Trophoblast cell (in vitro differentiated cells and primary cell): ENCODE data around the gene SIMC1.
"Not testable (repeated sequence)": the region's sequence is repeated elsewhere in the genome, so short reads cannot be mapped to it uniquely, and the experiment has no call there.

Source experiments
- DNase-seq, 2 donors: peaks; one replicate each; pipeline ENCODE4 v3.0.0-alpha.2; 2016
- H2AFZ ChIP-seq: 2 replicates; pipeline ENCODE4 v1.6.1; 2013; ENCODE audit warnings: low read length, moderate library complexity, mild to moderate bottlenecking; ENCODE audit not compliant: insufficient read depth, poor library complexity
- H2AK5ac ChIP-seq: 2 replicates; pipeline ENCODE4 v1.6.1; 2013; ENCODE audit warnings: mild to moderate bottlenecking, low read length
- H2BK120ac ChIP-seq: 2 replicates; pipeline ENCODE4 v1.6.1; 2013; ENCODE audit warnings: low read length, mild to moderate bottlenecking, moderate library complexity; ENCODE audit not compliant: insufficient read depth, poor library complexity
- H2BK12ac ChIP-seq: 2 replicates; pipeline ENCODE4 v1.6.1; 2013; ENCODE audit warnings: mild to moderate bottlenecking, low read length, moderate library complexity
- H2BK5ac ChIP-seq: 2 replicates; pipeline ENCODE4 v1.6.1; 2013; ENCODE audit warnings: low read length, low read depth, moderate library complexity, mild to moderate bottlenecking; ENCODE audit not compliant: poor library complexity
- H3K14ac ChIP-seq: 2 replicates; pipeline ENCODE4 v1.6.1; 2013; ENCODE audit warnings: mild to moderate bottlenecking, low read length
- H3K18ac ChIP-seq: 2 replicates; pipeline ENCODE4 v1.6.1; 2013; ENCODE audit warnings: mild to moderate bottlenecking, low read length
- H3K23ac ChIP-seq: 2 replicates; pipeline ENCODE4 v1.6.1; 2013; ENCODE audit warnings: low read length
- H3K27ac ChIP-seq: 2 replicates; pipeline ENCODE4 v1.5.1; 2013; ENCODE audit warnings: low read depth, mild to moderate bottlenecking, inconsistent platforms, low read length, moderate library complexity
- H3K27me3 ChIP-seq: 2 replicates; pipeline ENCODE4 v1.6.1; 2013; ENCODE audit warnings: inconsistent platforms, mild to moderate bottlenecking, low read length, moderate library complexity; ENCODE audit not compliant: insufficient read depth
- H3K36me3 ChIP-seq, 2 experiments: 1 replicate in 1 of 2; 2 replicates in 1 of 2; pipeline ENCODE4 v1.6.1; 2013; ENCODE audit warnings: low read length in 2 of 2, mild to moderate bottlenecking in 2 of 2, moderate library complexity in 1 of 2; ENCODE audit not compliant: insufficient read depth in 2 of 2, control insufficient read depth in 1 of 2
- H3K4ac ChIP-seq: 2 replicates; pipeline ENCODE4 v1.6.1; 2013; ENCODE audit warnings: low read depth, mild to moderate bottlenecking, low read length, moderate library complexity
- H3K4me1 ChIP-seq, 2 experiments: 1 replicate in 1 of 2; 2 replicates in 1 of 2; pipeline ENCODE4 v1.6.1; 2013; ENCODE audit warnings: low read length in 2 of 2, mild to moderate bottlenecking in 2 of 2, moderate library complexity in 1 of 2; ENCODE audit not compliant: insufficient read depth in 2 of 2, control insufficient read depth in 1 of 2
- H3K4me2 ChIP-seq: 2 replicates; pipeline ENCODE4 v1.6.1; 2013; ENCODE audit warnings: inconsistent platforms, mild to moderate bottlenecking, low read length, moderate library complexity
- H3K4me3 ChIP-seq: 2 replicates; pipeline ENCODE4 v1.5.1; 2013; ENCODE audit warnings: mild to moderate bottlenecking, low read depth, low read length, inconsistent platforms
- H3K79me1 ChIP-seq: one replicate; pipeline ENCODE4 v1.6.1; 2013; ENCODE audit warnings: low read length
- H3K79me2 ChIP-seq: 2 replicates; pipeline ENCODE4 v1.6.1; 2013; ENCODE audit warnings: low read length, mild to moderate bottlenecking; ENCODE audit not compliant: control insufficient read depth, insufficient read depth, poor library complexity
- H3K9ac ChIP-seq: 2 replicates; pipeline ENCODE4 v1.6.1; 2013; ENCODE audit warnings: mild to moderate bottlenecking, low read length
- H3K9me3 ChIP-seq: 2 replicates; pipeline ENCODE4 v1.6.1; 2013; ENCODE audit warnings: low read depth, mild to moderate bottlenecking, control low read depth, inconsistent platforms, low read length; ENCODE audit not compliant: insufficient read depth
- H4K12ac ChIP-seq: 2 replicates; pipeline ENCODE4 v1.6.1; 2013; ENCODE audit warnings: low read depth, mild to moderate bottlenecking, low read length, moderate library complexity
- H4K8ac ChIP-seq: 2 replicates; pipeline ENCODE4 v1.6.1; 2013; ENCODE audit warnings: low read depth, mild to moderate bottlenecking, low read length, moderate library complexity
- H4K91ac ChIP-seq: one replicate; pipeline ENCODE4 v1.6.1; 2013; ENCODE audit warnings: low read depth, mild to moderate bottlenecking, low read length, moderate library complexity
- WGBS: extraction: QIAGEN DNeasy Blood & Tissue Kit; methylation state at CpG from one replicate; pipeline ENCODE4 v1.1.7; 2013; ENCODE audit warnings: missing lambda C conversion rate; ENCODE audit not compliant: insufficient read length, insufficient coverage; ENCODE audit errors: extremely low coverage; 5-methylcytosine and 5-hydroxymethylcytosine counted together

Gene SIMC1

DNA sequence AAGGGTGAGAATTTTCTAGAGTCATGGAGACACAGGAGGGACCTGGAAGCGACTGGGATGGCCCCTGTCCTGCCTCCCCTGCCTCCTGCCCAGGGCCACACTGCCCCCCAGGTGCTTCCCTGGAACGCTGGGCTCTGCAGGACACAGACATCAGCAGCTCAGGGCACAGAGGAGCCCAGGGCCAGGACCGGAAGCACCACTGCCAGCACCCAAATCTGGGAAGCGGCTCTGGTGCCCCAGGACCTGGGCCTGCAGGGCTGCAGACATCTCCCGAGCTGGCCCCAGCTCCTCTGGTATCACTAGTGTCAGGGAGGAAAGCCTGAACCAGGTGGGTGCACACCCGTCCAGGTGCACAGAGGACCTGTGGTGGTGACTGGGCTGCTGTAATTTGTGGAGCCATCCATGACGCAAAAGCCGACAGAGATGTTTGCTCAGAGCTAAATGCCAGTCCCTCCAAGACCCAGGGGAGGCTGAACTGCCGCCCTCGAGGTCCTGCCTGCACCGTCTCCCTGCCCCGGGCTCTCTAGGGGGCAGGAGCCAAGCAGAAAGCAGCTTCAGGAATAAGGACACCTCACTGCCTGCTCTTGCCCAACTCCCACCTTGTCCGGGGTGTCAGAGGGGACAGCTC lies 46.0 kb upstream of the SIMC1 start:
- peaks cover 1% of the 10 kb centered on the region for H3K9me3 ChIP-seq
- H3K36me3 ChIP-seq: no peaks in the 10 kb centered on the region
- H2BK12ac ChIP-seq: no peak overlapping the region
- no peaks in the 10 kb centered on the region for H3K4me1 ChIP-seq
- no peak overlapping the region for H4K8ac ChIP-seq
- H3K4me3 ChIP-seq: no peak overlapping the region
- H2BK120ac ChIP-seq: no peak overlapping the region
- H2AK5ac ChIP-seq: no peak overlapping the region
- no peak overlapping the region for H4K12ac ChIP-seq
- H3K9ac ChIP-seq: no peak overlapping the region
- no peaks in the 10 kb centered on the region for H3K79me1 ChIP-seq
- H3K23ac ChIP-seq: no peak overlapping the region
- H3K27ac ChIP-seq: no peak overlapping the region
- H2BK5ac ChIP-seq: no peak overlapping the region
- H2AFZ ChIP-seq: no peak overlapping the region
- no peak overlapping the region for H3K14ac ChIP-seq
- no CpG with 5 or more reads among the region's 13 CpGs for WGBS
- no peak overlapping the region for H3K4ac ChIP-seq
- peaks cover 6% of the 10 kb centered on the region for H3K27me3 ChIP-seq
- no peak for DNase-seq
- H3K79me2 ChIP-seq: no peaks in the 10 kb centered on the region
- H4K91ac ChIP-seq: no peak overlapping the region
- H3K18ac ChIP-seq: no peak overlapping the region
- H3K4me2 ChIP-seq: no peak overlapping the region

DNA sequence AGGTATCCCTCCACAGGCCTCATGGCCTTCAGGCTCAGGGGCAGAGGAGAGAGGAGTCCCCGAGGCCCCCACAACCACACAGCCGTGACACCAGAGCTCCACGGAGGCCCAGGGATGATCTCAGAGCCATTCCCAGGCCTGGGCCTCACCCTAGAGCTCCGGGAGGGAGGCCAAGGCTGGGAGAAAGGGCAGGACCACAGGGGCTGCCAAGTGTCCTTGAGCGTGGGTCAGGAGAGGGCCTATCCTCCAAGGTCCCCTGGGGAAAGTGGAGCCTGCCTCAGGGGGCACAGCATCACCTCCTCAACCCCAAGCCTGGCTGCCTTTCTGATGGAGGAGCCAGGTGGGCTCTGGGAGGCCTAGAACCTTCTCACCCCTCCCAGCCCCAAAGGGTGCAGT lies 45.5 kb upstream of the SIMC1 start:
- H4K91ac ChIP-seq: not testable (repeated sequence)

DNA sequence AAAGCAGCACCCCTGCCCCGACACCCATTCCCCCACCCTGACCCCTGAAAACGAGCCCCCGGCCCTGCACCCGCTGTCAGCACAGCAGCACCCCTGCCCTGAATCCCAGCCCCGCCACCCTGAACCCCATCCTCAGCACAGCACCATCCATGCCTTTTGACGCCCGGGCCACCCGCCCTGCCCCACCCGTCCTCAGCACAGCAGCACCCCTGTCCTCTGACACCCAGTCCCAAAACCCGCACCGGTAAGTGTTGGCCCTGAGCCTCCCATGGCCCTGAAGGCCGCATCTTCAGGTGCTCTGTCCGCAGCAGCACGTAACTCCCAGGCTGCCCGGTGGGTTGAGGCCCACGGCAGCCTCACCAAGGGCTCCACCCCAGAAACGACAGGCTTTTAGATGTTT lies 44.6 kb upstream of the SIMC1 start:
- H3K79me2 ChIP-seq, H3K18ac ChIP-seq, DNase-seq, H2BK120ac ChIP-seq, H4K91ac ChIP-seq, H3K4me1 ChIP-seq, H3K9me3 ChIP-seq, H3K27me3 ChIP-seq, H4K8ac ChIP-seq, H3K14ac ChIP-seq, H3K27ac ChIP-seq, H3K4ac ChIP-seq, H3K4me3 ChIP-seq, H3K9ac ChIP-seq, H2BK5ac ChIP-seq, H3K23ac ChIP-seq, H3K4me2 ChIP-seq, H2AFZ ChIP-seq, H3K36me3 ChIP-seq, H2BK12ac ChIP-seq, H4K12ac ChIP-seq, H2AK5ac ChIP-seq, H3K79me1 ChIP-seq: not testable (repeated sequence)
- WGBS: no CpG with 5 or more reads among the region's 17 CpGs

More for the DNA sequence above, 45.5 kb upstream of the SIMC1 start:
- H3K4me3 ChIP-seq, H3K4me2 ChIP-seq, H3K4ac ChIP-seq, H4K8ac ChIP-seq, H3K9ac ChIP-seq, H3K9me3 ChIP-seq, H2BK120ac ChIP-seq, H3K18ac ChIP-seq, H3K36me3 ChIP-seq, H3K4me1 ChIP-seq, H2AFZ ChIP-seq, H3K79me1 ChIP-seq, DNase-seq, H3K14ac ChIP-seq, H3K27me3 ChIP-seq, H3K23ac ChIP-seq, H3K27ac ChIP-seq, H4K12ac ChIP-seq, H2BK5ac ChIP-seq, H2BK12ac ChIP-seq, H2AK5ac ChIP-seq, H3K79me2 ChIP-seq: not testable (repeated sequence)
- no CpG with 5 or more reads among the region's 5 CpGs for WGBS

DNA sequence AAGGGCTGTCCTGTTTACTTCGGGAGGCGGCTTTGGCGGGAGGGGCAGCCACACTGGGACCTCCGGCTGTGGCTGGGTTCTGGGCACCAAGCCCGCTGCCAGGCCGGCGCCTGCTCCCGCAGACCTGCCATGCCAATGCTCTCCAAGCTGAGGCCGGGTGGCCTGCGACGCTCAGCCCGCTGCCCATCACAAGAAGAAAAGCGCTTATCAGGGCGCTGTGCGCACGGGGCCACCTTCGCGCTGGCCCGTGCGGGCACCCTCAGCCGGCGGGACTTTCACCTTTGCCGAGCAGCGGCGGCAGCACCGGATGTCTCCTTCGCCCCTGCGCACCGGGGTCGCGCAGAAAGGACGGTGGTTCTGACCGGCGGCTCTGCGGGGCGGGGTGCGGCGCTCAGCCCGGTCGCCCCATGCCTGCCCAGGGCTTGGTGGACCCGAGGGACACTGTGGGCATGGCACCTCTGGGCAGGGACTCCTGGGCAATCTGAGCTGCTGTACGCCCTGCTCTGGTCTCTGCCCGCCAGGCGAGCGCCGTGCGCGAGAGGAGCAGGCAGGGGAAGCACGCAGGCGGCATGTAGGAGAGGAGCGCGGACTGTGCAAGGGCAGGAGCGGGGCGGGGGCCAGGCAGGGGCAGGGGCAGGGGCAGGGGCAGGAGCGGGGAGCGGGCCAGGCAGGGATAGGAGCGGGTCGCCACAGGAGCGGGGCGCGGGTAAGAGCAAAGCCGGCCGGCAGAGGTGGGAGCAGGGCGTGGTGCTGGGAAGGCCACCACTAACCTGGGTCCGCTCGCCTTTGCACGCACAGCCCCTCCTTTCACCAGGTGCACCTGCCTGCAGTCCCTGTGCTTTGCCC lies 43.8 kb upstream of the SIMC1 start:
- H3K14ac ChIP-seq, H4K8ac ChIP-seq, H2AK5ac ChIP-seq, H3K23ac ChIP-seq, H3K9me3 ChIP-seq, H3K18ac ChIP-seq, H2BK5ac ChIP-seq, H3K36me3 ChIP-seq, H3K79me1 ChIP-seq, H2BK120ac ChIP-seq, H3K4me1 ChIP-seq, H3K27ac ChIP-seq, H3K9ac ChIP-seq, H3K79me2 ChIP-seq, H2BK12ac ChIP-seq, H4K91ac ChIP-seq, H3K4ac ChIP-seq, H2AFZ ChIP-seq, H4K12ac ChIP-seq, H3K4me3 ChIP-seq: not testable (repeated sequence)
- peak in 1 of 2 donors; percentile 13 for DNase-seq
- WGBS: no CpG with 5 or more reads among the region's 67 CpGs
- peaks cover 15% of the 10 kb centered on the region for H3K27me3 ChIP-seq
- H3K4me2 ChIP-seq: peak overlapping the region; percentile 47
